GM13976 (cell line): ENCODE measurements around the gene HCRTR1.

Experiments
- DNase-seq: peaks from one replicate; pipeline ENCODE4 v3.0.0; 2012; ENCODE audit warnings: low spot score
- CTCF ChIP-seq: IDR thresholded peaks from 2 replicates; pipeline ENCODE4 v1.5.1; 2012; ENCODE audit warnings: borderline replicate concordance, mild to moderate bottlenecking; ENCODE audit not compliant: insufficient read depth; ENCODE audit errors: extremely low read depth, missing control alignments, control extremely low read depth
- in situ Hi-C: fragments of 300-500 bp; cut with MboI; formaldehyde crosslinking; loops from one replicate; pipeline ENCODE4 v1.12.0; 2022; ENCODE audit warnings: low sequenced_read_pairs, mixed read lengths, inconsistent platforms; ENCODE audit not compliant: unreplicated experiment

HCRTR1 gene

GRCh38 chr1:31651089-31651420, 33.6 kb downstream of the HCRTR1 start:
- no peak for DNase-seq
- in situ Hi-C loops, result loop anchor here (25.0 kb wide), 1 partner anchor 311 kb away; no protein-coding TSS in a partner anchor

GRCh38 chr1:31651766-31652165, 34.3 kb downstream of the HCRTR1 start:
- no peak for TF ChIP-seq CTCF
- DNase-seq, result no peak
- in situ Hi-C loops, result loop anchor here (25.0 kb wide), 1 partner anchor 311 kb away; no protein-coding TSS in a partner anchor

More at GRCh38 chr1:31651089-31651420, 33.6 kb downstream of the HCRTR1 start:
- TF ChIP-seq CTCF, result no peak

- in situ Hi-C loops, result loop anchor here (25.0 kb wide), 1 partner anchor 309 kb away; no protein-coding TSS in a partner anchor
- TF ChIP-seq CTCF, result no peak
- DNase-seq, result no peak
Observed at GRCh38 chr1:31652891-31653499, 35.5 kb downstream of the HCRTR1 start.

GRCh38 chr1:31653717-31654473, 36.4 kb downstream of the HCRTR1 start:
- no peak for DNase-seq
- TF ChIP-seq CTCF, result no peak
- in situ Hi-C loops, result loop anchor here (25.0 kb wide), 1 partner anchor 308 kb away; no protein-coding TSS in a partner anchor

- TF ChIP-seq CTCF, result no peak
- in situ Hi-C loops, result loop anchor here (25.0 kb wide), 1 partner anchor 308 kb away; no protein-coding TSS in a partner anchor
- DNase-seq, result no peak
Observed at GRCh38 chr1:31654474-31654776, 36.9 kb downstream of the HCRTR1 start.

- peak; percentile 19 for DNase-seq
- no peak for TF ChIP-seq CTCF
- in situ Hi-C loops, result loop anchor here (25.0 kb wide), 1 partner anchor 307 kb away; no protein-coding TSS in a partner anchor
Observed at GRCh38 chr1:31655104-31655503, 37.6 kb downstream of the HCRTR1 start.
